ENCODE data around the gene SMURF1. TPM values are rescaled to one million over a fixed set of nuclear protein-coding genes. Genes with fewer than 3 reads are reported as not detected.

SMURF1 gene
- total RNA-seq, 1 donor from 2014 or later, result 30.2 TPM

DNA sequence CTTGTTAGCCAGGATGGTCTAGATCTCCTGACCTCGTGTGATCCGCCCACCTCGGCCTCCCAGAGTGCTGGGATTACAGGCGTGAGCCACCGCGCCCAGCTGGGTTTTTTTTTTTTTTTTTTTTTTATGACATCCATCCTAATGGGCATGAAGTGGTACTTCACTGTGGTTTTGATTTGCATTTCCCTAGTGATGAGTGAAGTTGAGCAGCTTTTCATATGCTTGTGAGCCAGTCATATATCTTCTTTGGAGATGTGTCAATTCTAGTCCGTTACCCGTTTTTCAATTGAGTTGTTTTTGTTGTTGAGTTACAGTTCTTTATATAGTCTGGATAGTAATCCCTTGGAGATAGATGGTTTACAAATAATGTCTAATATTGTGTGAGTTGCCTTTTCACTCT lies 127.7 kb downstream of the SMURF1 start:
- Mint-ChIP-seq H3K27me3 (ENCODE audit: low read depth) (no peaks in the 10 kb centered on the region), H3K4me3 (ENCODE audit: unreplicated experiment) (no peak overlapping the region), H3K4me1 (ENCODE audit: low read depth) (peaks cover 7% of the 10 kb centered on the region), H3K9me3 (ENCODE audit: low read depth) (peaks cover 3% of the 10 kb centered on the region), H3K27ac (ENCODE audit: unreplicated experiment) (no peak overlapping the region), H3K36me3 (ENCODE audit: low read depth) (peaks cover 55% of the 10 kb centered on the region)
- TF ChIP-seq, protein P1, sequence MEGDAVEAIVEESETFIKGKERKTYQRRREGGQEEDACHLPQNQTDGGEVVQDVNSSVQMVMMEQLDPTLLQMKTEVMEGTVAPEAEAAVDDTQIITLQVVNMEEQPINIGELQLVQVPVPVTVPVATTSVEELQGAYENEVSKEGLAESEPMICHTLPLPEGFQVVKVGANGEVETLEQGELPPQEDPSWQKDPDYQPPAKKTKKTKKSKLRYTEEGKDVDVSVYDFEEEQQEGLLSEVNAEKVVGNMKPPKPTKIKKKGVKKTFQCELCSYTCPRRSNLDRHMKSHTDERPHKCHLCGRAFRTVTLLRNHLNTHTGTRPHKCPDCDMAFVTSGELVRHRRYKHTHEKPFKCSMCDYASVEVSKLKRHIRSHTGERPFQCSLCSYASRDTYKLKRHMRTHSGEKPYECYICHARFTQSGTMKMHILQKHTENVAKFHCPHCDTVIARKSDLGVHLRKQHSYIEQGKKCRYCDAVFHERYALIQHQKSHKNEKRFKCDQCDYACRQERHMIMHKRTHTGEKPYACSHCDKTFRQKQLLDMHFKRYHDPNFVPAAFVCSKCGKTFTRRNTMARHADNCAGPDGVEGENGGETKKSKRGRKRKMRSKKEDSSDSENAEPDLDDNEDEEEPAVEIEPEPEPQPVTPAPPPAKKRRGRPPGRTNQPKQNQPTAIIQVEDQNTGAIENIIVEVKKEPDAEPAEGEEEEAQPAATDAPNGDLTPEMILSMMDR (IDR thresholded peaks at IDR 0.05), result no peak
- no peak for DNase-seq (ENCODE audit: low spot score)

DNA sequence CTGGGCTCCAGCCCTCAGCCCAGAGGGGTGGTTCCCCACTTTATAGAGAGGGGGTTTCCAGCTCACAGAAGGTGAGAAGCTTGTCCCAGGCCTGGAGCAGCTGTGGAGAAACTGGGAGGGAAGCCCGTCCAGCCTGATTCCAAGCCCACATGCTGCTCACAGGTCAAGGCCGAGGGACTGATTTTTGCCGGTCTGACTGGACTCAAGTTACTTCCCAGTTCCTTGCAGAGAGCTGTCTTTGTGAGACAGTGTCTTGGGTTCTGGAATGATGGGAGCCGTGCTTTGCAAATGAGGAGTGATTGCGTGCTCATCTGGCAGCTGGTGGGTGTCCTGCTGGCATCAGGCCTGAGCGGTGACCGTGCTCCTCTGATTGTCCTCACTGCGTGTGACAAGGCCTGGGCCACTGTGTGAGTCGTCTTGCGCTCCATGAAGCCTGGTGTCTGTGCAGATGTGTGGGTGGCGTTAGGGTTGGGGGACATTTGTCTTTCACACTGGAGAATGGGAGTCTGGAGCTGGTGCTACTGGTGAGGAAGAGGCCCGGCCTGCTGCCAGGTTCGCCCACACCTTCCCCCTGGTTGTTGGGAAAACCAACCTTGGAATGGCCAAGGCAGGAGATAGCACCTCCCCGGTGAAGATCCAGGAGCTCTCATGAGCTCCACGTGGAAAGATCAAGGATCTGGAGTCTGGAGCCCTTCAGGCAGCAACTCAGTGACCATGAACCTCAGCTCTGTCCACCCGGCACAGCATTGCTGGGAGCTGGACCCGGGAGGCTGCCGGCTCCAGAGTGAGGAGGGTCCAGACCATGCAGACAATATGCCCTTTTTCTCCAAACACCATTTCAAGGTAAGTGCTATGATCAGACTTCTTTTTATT lies 129.6 kb downstream of the SMURF1 start:
- H3K36me3 Mint-ChIP-seq (ENCODE audit: low read depth), result peaks cover 56% of the 10 kb centered on the region
- TF ChIP-seq, protein P1 (IDR thresholded peaks at IDR 0.05), result no peak
- H3K4me3 Mint-ChIP-seq (ENCODE audit: unreplicated experiment), result no peak overlapping the region
- no peaks in the 10 kb centered on the region for H3K27me3 Mint-ChIP-seq (ENCODE audit: low read depth)
- no peak for DNase-seq (ENCODE audit: low spot score)
- peaks cover 3% of the 10 kb centered on the region for H3K9me3 Mint-ChIP-seq (ENCODE audit: low read depth)
- no peaks in the 10 kb centered on the region for H3K4me1 Mint-ChIP-seq (ENCODE audit: low read depth)
- H3K27ac Mint-ChIP-seq (ENCODE audit: unreplicated experiment), result no peak overlapping the region

DNA sequence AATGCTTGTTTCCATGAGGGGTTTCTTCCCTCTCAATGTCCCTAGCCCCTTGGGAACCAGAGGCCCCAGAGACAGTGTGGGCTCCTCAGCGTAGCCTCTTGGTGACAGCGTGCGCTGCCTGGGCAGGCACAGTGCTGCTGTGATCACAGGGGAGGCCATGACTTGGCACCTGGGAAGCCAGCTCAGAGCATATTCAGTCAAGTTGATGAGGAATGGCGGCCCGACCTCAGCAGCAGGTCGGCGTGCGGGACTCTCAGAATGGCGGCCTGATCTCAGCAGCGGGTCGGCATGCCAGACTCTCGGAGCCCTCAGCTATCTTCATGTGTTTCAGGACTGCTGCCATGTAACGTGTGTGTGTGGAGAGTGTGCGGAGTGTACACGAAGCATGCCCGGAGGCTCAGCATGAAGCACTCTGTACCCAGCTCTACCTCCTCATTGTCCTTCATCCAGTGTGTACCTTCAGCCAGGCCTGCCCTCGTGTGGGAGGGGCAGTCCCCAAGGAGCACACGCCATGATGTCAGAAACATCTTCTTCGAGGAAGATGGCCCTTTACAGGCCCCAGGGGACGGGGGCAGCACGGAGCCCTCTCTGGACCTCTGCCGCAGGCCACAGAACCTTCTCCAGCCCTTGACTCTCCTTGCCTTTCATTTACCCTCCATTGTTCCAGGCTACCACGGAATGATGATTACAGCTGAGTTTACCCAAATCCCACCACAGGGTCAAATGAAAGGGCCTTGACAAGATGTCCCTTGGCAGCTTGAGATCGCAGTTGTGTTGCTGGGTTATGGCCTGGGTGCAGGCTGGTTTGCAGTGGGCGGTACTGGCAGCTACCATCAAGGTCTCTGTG lies 130.4 kb downstream of the SMURF1 start:
- Mint-ChIP-seq H3K27ac (ENCODE audit: unreplicated experiment) (no peak overlapping the region), H3K36me3 (ENCODE audit: low read depth) (peaks cover 54% of the 10 kb centered on the region), H3K4me3 (ENCODE audit: unreplicated experiment) (no peak overlapping the region), H3K4me1 (ENCODE audit: low read depth) (no peaks in the 10 kb centered on the region), H3K27me3 (ENCODE audit: low read depth) (no peaks in the 10 kb centered on the region), H3K9me3 (ENCODE audit: low read depth) (peaks cover 3% of the 10 kb centered on the region)
- no peak for DNase-seq (ENCODE audit: low spot score)
- TF ChIP-seq, protein P1 (IDR thresholded peaks at IDR 0.05), result no peak

DNA sequence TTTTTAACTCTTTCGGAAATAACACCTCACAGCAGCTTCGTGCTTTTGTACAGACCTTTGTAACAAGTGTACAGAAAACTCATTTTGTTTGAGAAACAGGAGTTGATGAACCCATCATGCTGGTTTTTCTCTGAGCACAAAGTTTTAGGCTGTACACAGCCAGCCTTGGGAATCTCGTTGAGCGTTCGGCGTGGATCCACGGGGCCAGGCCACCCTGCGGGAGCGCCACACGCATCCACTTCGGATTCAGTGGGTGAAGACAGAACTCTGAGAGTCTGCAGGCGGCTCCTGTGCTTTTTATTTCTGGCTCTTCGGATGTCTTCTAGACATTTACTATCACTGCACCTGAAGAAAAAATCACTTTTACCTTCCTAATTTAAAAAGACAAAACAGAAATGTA lies 131.2 kb downstream of the SMURF1 start:
- H3K27me3 Mint-ChIP-seq (ENCODE audit: low read depth), result no peaks in the 10 kb centered on the region
- no peak overlapping the region for H3K27ac Mint-ChIP-seq (ENCODE audit: unreplicated experiment)
- no peak overlapping the region for H3K4me3 Mint-ChIP-seq (ENCODE audit: unreplicated experiment)
- no peaks in the 10 kb centered on the region for H3K4me1 Mint-ChIP-seq (ENCODE audit: low read depth)
- H3K36me3 Mint-ChIP-seq (ENCODE audit: low read depth), result peaks cover 56% of the 10 kb centered on the region
- TF ChIP-seq, protein P1 (IDR thresholded peaks at IDR 0.05), result no peak
- peaks cover 3% of the 10 kb centered on the region for H3K9me3 Mint-ChIP-seq (ENCODE audit: low read depth)
- DNase-seq (ENCODE audit: low spot score), result no peak

DNA sequence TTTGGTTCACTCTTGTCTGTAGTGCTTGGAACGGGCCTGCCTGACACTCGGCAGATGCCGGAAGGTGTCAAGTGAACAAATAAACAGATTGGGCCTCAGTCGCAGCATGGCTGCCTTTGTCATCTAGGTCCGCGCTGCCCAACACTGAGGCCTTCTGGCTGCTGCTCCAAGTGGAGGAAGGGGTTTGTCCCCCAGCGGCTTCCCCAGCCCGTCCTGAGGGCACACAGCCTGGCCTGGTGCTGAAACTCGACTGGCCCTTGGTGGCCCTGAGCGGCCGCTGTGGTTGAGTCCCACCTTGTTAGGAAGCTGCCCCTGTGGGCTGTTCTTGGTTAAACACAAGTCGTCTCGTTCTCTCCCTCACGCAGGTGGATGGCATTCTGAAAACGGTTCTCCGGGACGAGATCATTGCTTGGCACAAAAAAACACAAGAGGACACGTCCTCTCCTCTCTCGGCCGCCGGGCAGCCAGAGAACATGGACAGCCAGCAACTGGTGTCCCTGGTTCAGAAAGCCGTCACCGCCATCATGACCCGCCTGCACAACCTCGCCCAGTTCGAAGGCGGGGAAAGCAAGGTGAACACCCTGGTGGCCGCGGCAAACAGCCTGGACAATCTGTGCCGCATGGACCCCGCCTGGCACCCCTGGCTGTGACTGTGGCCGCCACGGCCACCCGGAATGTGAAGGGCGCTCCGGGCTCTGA lies 132.1 kb downstream of the SMURF1 start:
- Mint-ChIP-seq H3K9me3 (ENCODE audit: low read depth) (peaks cover 3% of the 10 kb centered on the region), H3K4me1 (ENCODE audit: low read depth) (no peaks in the 10 kb centered on the region), H3K36me3 (ENCODE audit: low read depth) (peaks cover 56% of the 10 kb centered on the region), H3K27ac (ENCODE audit: unreplicated experiment) (no peak overlapping the region), H3K27me3 (ENCODE audit: low read depth) (no peaks in the 10 kb centered on the region), H3K4me3 (ENCODE audit: unreplicated experiment) (no peak overlapping the region)
- TF ChIP-seq, protein P1 (IDR thresholded peaks at IDR 0.05), result no peak
- no peak for DNase-seq (ENCODE audit: low spot score)

Data from chondrocyte (in vitro differentiated cells).